Caki2 (cell line): ENCODE results near the gene BRWD1. TPM values are rescaled to one million over a fixed set of nuclear protein-coding genes. Genes with fewer than 3 reads are reported as not detected.

Experiments
- total RNA-seq: library from RNA; depleted of rRNA; stranded (reverse); fragments of >200 nt; shearing (Covaris generic); gene quantifications from 2 replicates; pipeline ENCODE4 v1.2.3, GENCODE V29; 2014; ENCODE audit warnings: low replicate concordance; rRNA removed

BRWD1 gene
- total RNA-seq, 1 experiment from 2014 or later: 33.5 TPM

Other genes starting within 250 kb of the BRWD1 start
- 102 and 156 TPM in 2 replicates for gene PSMG1, start 130.2 kb downstream of the BRWD1 start, total RNA-seq
- 412 and 479 TPM in 2 replicates for gene HMGN1, start 35.5 kb upstream of the BRWD1 start, total RNA-seq
- gene LCA5L, start 132.1 kb upstream of the BRWD1 start, total RNA-seq: 2.4 and 2.6 TPM in 2 replicates
- 3.6 and 7.8 TPM in 2 replicates for gene SH3BGR, start 138.3 kb upstream of the BRWD1 start, total RNA-seq